ENCODE results near the gene DLG2. TPM values are rescaled to one million over a fixed set of nuclear protein-coding genes. Genes with fewer than 3 reads are reported as not detected.
"Not testable (repeated sequence)": the region's sequence is repeated elsewhere in the genome, so short reads cannot be mapped to it uniquely, and the experiment has no call there.

Gene DLG2
- total RNA-seq, 1 experiment from 2014 or later: 0.86 TPM

DNA sequence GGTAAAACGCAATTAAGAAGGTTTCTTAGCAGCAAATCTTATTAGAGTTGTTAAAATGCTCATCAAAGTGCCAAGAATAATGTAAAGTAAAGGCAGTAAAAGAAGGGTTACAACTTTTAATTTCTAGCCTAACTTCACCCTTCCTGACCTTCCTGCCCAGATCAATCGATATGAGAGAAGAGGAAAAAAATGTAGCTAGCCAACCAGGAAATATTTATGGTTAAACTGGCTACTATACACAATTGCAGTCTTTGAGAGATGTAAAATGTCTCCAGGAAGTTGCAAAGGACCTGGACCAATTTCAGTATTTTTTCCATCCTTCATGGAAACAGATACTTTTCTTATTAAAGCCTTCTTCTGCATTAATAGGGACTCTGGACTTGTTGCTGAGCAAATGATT, 2199.2 kb downstream of the DLG2 start:
- no peak for DNase-seq (ENCODE audit: low spot score)

DNA sequence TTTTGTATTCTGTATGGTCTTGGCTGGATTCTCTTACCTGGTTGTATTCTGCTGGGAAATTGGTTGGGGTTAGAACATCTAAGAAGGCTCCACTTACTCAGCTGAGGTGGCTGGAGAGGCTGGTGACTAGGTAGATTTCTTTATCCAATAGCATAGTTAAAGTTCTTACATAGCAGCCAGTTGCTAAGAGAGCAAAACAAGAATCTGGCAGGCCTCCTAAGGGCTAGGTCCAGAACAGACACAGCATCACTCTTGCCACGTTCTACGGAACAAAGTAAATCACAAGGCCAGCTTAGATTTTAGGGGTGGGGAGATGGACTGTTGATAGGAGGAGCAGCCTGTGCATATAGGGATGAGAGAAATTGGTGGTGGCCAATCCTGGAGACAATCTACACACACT, 2199.6 kb downstream of the DLG2 start:
- DNase-seq (ENCODE audit: low spot score): no peak

DNA sequence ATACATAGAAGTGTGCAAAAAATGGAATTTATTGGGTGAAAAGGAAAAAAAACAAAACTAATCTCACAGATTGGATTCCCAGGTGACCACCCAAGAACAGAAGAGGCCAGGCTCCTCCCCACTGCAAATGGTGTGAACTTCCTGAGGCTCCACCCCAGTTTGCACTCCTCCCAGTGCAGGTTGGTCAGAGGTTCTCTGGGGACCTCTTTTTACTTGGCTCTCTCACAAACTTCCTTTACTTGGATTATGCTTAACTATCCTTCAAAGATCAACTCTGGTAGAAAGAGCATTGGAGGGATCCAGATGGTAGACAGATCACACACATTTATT, 2202.0 kb downstream of the DLG2 start:
- DNase-seq (ENCODE audit: low spot score): no peak

GRCh38 chr11:83424376-83425136, 2202.6 kb downstream of the DLG2 start:
- no peak for DNase-seq (ENCODE audit: low spot score)

- DNase-seq (ENCODE audit: low spot score): not testable (repeated sequence)
Measured at GRCh38 chr11:83422641-83423040, 2204.5 kb downstream of the DLG2 start.

- DNase-seq (ENCODE audit: low spot score): no peak
Measured at GRCh38 chr11:83410605-83411565, 2216.3 kb downstream of the DLG2 start.

GRCh38 chr11:83409891-83410290, 2217.3 kb downstream of the DLG2 start:
- DNase-seq (ENCODE audit: low spot score): no peak

DNA sequence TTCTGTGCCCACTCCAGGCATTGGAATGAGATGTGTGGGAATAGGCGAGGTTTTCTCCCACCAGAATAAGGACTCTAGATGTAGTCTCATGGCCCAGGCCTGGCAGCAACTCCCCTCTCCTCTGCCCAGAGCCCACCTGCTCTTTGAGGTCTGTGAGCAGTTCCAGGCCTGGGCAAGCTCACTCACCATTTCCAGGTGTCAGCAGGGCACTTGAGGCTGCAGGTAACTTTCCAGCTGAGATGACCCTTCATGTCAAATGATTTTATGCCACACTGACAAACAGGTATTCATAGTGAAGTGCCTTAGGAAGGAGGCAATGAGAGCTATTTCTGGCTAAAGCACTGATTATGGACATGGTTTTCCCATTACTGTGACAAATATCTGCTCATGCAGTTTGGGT, 2217.7 kb downstream of the DLG2 start:
- DNase-seq (ENCODE audit: low spot score): no peak

- DNase-seq (ENCODE audit: low spot score): no peak
Measured at GRCh38 chr11:83408946-83409345, 2218.2 kb downstream of the DLG2 start.

Small RNA genes within 50 kb of the gene (small RNA-seq; reads per million reads assigned to genes)
- not detected for gene RF02112
- gene RF02113: not detected
- gene RNU6-1292P: not detected

Other genes with a start within 250 kb of the DLG2 start
- 54.0 and 57.9 TPM in 2 replicates for gene TMEM126B, start 1.2 kb upstream of the DLG2 start, total RNA-seq (2014; rRNA removed; shearing (Covaris generic))
- 13.0 and 24.1 TPM in 2 replicates for gene TMEM126A, start 20.6 kb upstream of the DLG2 start, total RNA-seq (2014; rRNA removed; shearing (Covaris generic))
- gene CREBZF, start 37.8 kb upstream of the DLG2 start, total RNA-seq (2014; rRNA removed; shearing (Covaris generic)): 108 and 124 TPM in 2 replicates
- 0.13 TPM in 1 of 2 replicates, not detected in the other for gene CCDC89, start 58.9 kb upstream of the DLG2 start, total RNA-seq (2014; rRNA removed; shearing (Covaris generic))
- gene SYTL2, start 183.8 kb upstream of the DLG2 start, total RNA-seq (2014; rRNA removed; shearing (Covaris generic)): 16.6 and 18.7 TPM in 2 replicates
- gene CCDC83, start 228.0 kb upstream of the DLG2 start, total RNA-seq (2014; rRNA removed; shearing (Covaris generic)): not detected in 2 replicates